EL (cell line): ENCODE data around the gene EBF3.

Experiments used
- DNase-seq: peaks from one replicate; pipeline ENCODE4 v3.0.0-alpha.2; 2016

The EBF3 gene

DNA sequence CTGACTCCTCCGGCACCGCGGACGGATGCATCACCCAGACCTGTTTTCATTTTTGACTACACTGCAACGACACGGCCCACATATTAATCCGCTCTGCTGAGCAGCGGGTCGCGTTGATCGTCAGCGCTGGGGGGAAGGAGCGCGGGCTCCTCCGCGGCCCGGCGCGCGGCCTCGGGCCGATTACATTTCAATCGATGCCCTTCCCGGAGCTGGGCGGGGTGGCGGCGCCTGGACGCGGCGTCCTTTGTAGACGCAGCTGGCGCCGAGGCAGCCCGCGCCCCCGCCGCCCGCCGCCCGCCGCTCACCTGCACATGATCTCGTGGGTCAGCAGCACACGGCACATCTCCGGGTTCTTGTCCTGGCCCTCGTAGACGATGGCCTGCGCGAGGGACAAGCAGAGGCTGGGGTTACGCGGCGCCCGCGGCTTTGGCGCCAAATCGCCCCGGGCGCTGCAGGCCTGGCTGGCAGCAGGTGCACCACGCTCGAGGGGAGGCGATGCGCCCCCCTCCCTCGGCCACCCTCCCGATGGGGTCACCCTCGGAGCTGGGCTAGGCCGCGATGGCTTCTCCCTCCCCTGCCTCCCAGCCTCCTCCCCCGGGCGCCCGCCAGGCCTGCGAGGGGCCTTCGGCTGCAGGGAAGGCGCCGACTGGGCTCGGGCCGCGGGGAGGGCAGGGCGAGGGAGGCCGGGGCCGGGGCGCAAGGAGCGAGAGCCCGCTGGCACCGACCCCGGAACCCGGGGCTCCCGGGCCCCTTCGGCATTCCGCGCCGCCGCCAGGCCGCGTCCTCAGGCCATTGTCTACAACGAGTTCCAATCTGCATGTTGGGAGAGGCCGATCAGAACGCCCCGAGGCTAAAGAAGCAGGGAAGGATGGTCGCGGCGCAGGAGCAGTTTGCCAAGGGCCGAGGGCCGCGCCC lies 5.2 kb downstream of the EBF3 start:
- DNase-seq = no peak

DNA sequence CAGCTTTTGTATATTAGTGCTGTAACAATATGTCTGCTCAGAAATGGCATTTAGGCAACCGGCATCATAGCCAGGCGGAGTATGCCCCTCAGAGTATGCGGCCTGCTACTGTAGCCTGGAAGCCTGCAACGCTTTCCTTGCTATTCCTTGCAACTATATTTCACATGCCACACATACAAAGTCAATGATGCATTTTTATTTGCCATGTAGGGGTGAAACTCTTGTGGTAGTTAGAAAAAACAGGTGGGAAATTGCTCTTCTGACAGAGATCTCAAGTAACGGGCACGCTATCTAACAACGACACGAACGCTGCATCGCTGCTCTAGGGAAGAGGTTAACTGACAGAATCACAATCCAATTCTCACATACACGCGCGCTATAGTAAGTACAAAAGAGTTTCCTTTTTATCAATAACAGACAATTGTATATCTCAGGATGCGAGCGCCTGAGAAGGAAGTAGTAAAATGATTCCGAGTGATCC lies 5.9 kb downstream of the EBF3 start:
- no peak for DNase-seq

DNA sequence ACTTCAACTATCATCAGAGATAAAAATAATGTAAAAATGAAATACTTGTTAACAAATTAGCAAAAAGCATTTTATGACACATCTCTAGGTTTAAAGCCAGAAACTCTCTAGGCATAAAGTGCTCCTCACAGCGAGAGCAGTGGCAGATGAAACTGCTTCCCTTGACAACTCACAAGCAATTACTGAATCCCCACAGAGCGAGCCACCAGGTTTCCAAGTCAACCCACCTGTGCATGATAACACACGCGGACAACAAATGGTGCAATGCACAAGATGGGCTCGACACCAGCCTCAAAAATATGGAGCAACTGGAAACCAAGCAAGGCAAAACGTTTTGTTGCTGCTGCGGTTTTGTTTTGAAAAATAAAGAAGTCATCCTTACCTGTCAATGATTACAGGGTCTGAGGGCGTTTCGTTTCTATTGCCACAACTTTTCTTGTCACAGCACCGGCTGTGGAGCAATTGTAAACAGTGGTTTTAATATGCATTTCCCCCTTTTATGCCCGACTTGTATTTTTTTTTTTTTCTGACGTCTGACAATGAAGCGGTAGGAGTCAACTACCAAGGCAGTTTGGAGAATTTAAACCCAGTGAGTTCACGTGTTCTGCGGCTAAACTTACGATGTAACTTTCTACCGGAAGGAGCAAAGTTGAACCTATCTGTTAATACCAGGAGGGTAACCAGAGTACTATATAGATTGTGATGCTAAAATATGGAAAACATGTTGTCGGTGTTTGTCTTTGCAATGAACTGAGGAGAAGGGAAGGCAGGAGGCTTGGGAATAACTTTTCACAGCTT lies 7.0 kb downstream of the EBF3 start:
- DNase-seq = no peak

DNA sequence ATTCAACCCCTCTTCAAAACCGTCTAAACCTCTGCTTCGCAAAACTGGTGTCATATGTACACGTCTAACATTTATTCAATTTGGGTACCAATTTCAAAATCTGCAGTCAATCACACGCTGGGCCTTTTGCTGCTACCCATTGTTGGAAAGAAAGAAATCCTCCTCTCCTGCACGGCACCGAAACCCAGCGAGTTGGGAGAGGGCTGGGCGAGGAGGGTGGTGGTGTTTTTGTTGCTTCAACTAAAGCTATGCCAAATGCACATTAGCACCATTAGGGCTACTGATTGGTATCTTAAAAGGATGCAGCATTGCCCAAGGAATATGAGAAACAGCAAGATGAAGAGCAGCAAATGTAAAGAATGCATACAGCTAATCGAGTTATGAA lies 7.8 kb downstream of the EBF3 start:
- DNase-seq = no peak

DNA sequence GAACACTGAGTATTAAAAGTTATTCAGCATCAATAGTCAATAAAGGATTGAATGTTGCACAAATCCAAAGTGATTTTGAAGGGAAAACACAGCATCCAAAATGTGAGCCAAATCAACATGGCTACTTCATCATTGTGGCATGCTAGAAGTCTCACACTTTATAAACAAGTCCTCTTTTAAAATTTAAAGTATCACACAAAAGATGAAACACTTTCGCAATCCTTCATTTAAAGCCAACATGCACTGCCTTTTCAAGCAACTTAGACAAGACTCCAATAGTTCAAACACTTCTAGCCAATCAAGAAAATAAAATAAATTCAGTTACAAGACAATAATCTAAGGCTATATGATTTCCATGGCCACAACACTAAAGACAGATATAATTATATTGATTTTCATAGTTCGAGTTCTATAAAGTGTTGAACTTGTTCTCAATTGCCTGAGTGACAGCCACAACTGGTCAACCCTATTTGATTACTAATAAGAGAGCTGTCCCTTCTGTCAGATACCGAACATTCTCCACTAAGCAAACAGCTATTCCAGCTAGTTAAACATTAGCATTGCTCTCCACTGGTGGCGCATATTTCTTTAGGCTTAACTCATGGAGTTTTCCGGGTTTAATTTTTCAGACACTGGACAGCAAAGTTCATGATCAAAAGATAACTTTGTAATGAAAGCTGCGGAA lies 8.3 kb downstream of the EBF3 start:
- DNase-seq = no peak

DNA sequence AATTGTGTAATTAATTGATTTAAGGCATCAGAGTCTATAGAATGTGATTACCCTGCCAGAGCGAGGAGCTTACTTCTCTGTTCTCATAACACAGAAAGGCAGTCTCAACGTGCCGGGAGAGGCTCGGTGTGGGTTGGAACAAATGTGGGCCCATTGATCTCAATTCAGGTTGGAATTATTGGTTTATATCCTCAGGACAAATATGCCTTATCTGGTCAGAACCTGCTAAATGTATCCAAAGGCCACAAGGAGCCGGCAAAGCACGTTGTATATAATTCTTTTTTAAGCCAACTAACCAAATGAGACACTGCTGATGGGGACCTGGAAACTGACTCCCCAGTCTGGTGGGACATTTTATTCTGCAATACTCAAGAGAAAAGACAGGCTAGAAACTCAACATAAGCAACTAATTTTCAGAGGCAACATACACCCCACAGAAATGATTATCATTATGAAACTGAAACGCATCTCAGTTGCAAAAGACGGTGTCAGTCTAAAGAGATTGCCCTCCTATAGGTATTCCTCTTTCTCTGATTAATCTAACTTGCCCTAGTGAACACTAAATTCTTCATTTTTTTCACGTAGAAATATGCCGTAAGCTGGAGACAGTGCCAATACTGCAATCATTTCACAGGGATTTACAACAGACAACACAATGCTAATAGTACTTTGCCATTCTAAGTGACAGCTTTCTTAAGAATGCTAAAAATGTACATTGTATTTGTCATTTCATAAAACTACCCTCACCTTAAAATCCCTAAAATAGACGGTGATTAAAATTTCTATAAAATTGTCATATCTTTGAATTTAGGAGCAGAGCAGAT lies 9.4 kb downstream of the EBF3 start:
- DNase-seq = no peak

DNA sequence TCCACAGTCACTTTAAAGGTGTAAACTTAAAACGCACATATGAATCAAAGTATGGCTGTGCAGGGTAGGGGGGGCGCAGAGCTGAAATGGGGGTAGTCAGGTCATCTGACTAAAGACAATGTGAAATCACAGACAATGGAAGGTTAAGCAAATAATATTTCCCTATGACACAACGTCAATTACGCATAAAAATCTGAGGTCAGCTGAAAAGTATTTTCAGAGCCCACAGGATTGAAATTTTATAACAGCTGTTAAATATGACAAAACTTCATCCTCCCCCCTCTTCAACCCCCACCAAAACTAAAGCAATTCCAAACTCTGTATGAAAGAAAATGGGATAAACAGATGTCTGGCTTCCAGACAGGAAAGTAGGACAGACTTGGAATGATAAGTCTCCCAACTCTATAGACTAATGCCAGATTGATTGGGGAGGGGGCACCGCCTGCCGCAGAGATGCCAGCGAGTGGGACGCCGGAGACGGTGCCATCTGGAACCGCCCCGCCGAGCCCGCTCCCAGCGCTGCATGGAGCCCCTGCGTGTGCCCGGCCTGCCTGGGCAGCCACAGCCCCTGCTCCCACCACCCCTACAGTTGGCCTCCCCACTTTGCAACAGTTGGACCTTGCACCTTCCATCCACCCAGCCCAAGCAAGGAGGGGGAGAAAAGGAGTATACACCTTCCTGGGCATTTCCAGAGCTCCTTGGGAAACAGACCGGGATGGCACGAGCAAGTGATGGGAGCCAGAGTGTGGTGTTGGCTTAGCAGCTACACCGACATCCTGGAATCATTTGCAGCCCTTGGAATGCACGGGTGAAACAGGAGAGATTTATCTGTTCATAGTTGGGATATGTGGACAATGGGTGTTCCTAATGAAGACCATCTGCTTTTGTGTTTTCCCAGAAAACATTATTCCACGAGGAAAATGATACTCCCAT lies 10.7 kb downstream of the EBF3 start:
- DNase-seq = no peak

DNA sequence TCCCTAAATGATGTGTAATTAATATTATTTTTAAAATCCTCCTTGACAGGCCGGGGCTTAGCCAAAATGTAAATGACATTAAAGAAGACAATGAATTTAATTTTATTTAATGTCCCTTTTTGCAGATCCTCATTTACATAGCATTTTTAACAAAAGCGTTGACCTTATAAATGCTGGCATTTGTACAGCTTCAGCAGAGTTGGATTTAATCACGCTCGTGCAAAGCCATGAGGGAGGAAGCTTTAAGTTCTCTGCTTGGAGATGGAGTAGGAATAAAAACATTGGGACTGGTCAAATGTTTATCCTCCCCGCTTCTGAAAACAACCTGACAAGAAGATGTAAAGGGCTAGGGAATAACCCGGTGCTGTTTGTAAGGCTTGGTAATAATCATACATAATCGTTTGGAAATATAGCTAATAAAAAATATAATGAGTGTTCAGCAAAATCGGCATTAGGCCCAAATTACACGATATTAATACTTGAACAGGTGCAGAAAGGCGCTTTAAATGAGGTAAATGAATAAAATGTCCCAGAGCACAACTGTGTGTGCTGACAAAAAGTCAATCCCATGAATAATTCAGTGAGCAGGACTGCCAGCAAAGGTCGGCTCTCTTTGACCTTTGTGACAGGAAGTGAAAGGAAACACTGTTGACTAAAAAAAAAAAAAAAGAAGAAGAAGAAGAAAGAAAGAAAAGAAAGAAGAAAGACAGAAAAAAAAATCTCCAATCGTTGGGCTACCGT lies 11.5 kb downstream of the EBF3 start:
- DNase-seq = no peak

DNA sequence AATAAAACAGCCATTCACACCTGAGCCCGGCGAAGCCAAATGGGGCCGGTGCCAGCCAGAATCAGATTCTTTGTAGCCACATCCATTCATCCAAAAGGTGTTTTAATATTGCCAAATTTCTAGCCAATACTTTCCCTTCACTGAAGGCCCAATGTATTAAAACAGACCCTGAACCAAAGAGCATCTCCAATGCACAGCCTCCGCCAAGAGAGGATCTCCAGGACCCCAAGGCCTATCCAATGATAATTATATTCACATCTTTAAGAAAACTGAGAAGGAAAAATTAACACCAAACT lies 12.2 kb downstream of the EBF3 start:
- no peak for DNase-seq

DNA sequence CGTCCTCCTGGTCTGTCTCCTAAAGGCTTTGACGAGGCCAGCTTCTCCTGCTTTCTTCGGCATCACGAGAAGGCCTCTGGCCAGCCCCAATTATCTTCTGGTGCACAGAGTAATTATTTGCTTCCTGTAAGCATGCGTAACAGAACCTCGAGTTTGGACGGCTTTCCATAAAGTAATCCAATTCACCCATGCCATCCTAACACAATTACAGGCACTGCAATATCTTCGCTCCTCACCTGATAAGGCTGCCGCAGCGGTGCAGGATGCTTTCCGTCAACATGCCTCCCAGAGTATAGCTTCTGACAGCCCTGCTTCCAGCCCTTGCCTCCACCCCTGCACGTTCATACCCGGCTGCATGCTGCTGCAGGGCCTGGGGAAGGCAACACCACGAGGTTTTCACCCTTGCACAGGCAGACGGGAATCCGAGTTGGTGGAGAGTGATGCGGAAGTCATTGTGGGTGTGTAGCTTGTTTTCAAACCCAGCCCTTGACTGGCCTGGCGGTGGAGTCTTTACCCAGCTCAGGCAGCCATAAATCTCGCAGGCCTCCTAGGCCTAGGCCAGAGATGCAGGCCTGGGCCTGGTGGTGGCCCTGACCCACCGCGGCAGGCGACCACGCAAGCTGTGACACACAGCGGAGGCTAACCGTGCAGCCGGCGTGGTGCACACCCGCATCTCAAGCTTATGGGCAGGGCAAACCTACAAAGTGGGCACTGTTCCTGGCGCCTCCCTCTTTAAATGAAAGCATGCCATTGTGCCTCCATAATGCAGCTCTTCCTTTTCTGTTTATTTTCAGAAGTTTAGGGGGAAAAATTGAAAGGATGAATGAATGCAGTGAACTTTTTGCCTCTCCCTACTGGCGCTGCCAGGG lies 12.7 kb downstream of the EBF3 start:
- DNase-seq = no peak

DNA sequence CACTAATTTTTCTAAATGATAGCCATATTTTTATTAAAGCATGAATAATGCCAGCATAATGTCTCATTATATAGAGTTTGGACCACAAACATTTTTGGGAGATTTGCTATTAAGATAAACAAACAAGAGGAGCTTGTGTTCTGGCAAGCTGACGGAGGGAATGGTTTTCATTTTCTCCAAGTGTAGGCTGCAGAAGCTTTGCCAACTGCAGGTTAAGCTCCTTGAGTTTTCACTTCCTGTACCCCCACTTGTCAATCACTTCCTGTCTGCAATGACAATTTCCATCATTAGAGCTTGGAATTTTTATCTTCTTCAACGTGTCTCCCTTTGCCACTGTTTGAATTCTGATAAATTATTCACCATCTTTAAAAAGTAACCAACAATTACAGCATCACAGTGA lies 13.4 kb downstream of the EBF3 start:
- no peak for DNase-seq

DNA sequence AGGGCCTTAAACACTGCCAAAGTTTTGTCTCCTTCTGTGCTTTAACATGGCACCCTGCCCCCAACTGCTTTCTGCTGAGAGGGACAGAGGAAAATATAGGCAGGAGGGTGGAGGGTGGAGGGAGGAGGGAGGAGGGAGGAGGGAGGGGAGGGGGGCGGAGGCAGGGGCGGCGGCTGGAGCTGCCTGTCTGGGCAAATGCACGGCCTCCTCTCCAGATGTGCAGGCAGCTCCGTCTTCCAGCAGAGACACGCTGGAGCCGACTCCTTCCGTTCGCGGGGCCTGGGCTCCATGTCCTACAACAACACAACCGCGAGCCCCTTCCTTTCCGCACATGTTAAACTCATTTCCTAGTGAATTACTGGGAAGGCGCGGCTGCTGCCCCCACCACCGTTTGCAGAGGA lies 14.2 kb downstream of the EBF3 start:
- DNase-seq = no peak

DNA sequence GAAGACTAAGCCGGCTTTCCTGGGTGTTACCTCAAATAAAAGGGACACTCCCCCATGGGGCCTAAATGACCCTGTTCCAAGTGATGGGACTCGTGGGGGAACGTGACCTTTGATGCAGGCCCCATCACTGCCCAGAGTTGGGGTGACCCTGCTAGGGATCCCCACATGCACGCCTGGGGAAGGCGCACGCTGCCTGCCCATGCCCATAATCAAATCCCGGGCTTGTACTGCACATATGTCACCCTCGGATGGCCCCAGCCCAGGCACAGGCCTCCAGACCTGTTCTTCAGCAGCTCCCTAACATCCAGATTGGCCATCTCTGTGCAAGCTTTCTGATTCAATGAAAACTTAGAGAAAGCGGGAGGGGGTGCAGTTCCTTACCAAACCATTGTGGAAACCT lies 14.7 kb downstream of the EBF3 start:
- no peak for DNase-seq

DNA sequence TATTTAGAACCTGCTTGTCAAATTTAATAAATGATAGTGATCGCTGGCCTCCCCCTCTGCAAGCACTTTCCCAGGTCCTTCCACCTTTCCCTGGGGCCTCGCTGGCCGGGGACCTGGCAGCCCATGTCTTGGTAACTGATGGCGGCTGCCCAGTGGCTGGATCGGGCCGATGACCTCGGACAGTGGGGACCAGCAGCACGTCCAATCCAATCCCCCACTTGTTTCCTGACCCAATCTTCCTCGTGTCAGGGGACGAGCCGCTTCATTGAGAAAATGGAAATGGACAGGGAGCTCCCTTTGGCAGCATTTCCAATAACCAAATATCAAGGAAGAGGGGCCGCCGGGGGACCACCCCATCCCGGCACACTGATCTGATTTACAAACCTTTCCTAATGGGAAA lies 17.2 kb downstream of the EBF3 start:
- DNase-seq = no peak

DNA sequence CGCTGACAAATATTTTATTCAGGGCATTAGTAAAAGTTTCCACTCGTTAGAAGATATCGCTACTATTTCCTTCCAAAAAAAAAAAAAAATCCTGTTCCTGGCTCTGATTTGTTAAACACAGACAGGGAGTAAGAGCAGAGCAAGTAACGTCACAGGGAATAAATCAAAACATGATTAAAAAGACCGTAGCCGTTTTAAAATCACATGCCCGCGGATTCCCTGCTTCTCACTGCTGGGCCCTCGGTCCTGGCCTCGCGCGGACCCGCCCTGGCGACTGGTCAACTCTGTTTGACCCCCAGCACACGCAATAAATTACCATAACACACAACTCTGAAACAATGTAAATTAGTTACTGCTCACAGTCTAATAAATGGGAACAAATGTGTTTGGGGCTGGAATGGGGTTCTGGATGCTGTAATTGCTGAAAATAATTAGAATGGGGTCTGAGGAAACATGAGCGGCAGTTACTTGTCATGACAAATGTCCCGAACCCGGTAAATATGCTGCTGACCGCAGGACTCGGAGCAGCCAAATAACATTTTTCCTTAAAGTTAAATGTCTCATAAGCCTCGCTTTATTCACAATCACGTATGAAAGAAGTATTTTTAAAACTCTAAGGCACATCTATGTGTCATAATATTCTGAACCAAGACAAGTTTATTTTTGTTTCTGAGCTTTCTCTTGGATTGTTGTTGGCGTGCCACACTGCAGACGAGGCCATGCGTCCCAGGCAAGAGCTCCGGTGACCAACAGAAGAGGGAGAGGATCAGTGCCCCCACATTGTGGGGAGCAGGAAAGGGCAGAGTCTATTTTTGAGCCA lies 17.9 kb downstream of the EBF3 start:
- DNase-seq = no peak

DNA sequence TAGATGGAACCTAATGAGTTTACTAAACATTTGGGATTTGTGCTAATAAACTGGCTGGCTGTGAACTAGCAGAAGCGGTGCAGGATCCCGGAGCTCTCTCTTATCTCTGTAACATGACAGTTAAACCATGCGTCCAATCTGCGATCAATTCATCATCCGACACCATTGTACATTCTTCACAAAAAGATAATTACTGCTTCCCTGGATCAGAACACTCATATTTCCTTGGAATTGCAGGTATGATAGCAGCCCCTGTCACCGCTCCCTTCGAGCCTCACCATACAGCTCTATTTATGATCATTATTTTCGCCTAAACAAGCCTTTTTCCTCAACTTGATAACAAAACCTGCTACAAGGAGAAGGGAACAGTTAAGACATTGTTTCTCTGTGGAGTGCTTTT lies 18.5 kb downstream of the EBF3 start:
- no peak for DNase-seq

DNA sequence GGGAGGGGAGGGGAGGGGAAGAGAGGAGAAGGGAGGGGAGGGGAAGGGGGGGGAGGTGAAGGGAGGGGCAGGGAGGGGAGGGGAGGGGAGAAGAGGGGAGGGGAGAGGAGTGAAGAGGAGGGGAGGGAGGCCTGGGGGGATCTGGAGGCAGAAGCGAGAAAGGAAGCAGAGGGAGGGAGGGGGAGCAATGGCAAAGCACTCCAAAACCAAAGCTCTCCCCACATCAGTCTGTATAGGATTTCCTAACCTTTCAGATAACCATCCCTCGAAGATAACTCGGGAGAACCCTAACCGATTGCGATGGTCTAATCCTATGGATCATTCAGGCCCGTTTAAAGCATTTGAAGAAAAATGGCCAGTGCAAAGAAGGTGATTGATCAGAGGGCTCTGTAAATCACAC lies 19.0 kb downstream of the EBF3 start:
- no peak for DNase-seq

DNA sequence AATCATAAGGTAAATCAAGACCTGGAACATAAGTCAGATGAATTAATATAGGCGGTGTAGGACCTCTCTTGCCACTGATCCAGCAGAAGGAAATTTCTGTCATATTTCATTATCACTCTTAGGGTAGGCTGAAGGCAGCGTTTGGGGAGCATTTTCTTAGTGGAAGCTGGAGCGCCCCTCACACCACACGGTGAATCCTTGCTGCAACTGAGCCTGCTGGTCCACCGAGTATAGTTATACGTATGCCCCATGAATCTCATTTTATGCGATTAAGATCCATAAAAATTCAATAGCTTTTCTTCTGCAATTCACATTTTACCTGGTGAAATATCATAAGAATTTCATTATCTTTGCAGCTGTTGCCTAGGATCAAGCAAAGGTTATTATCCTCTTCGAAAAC lies 19.6 kb downstream of the EBF3 start:
- no peak for DNase-seq
